ENCODE measurements around the gene WWP2.
"Not testable (repeated sequence)": the region's sequence is repeated elsewhere in the genome, so short reads cannot be mapped to it uniquely, and the experiment has no call there.

WWP2 gene

GRCh38 chr16:69943241-69944036, 181.3 kb downstream of the WWP2 start:
- H3K27ac ChIP-seq (ENCODE audit: low read depth, low read length) = not testable (repeated sequence)

GRCh38 chr16:69950411-69950810, 188.3 kb downstream of the WWP2 start:
- not testable (repeated sequence) for H3K4me3 ChIP-seq (ENCODE audit: low read depth, low read length); H3K4me1 ChIP-seq (ENCODE audit: control insufficient read depth, insufficient read depth, low read length, unreplicated experiment); H3K27me3 ChIP-seq (ENCODE audit: insufficient read depth, low read length); H3K79me2 ChIP-seq (ENCODE audit: control insufficient read depth, insufficient read depth, low read length, unreplicated experiment); H2AFZ ChIP-seq (ENCODE audit: low read length, unreplicated experiment); H3K36me3 ChIP-seq (ENCODE audit: insufficient read depth, low read length); H3K27ac ChIP-seq (ENCODE audit: low read depth, low read length)

More at GRCh38 chr16:69943241-69944036, 181.3 kb downstream of the WWP2 start:
- H3K79me2 ChIP-seq (ENCODE audit: control insufficient read depth, insufficient read depth, low read length, unreplicated experiment); H3K4me1 ChIP-seq (ENCODE audit: control insufficient read depth, insufficient read depth, low read length, unreplicated experiment); H3K27me3 ChIP-seq (ENCODE audit: insufficient read depth, low read length); H3K4me3 ChIP-seq (ENCODE audit: low read depth, low read length); H3K36me3 ChIP-seq (ENCODE audit: insufficient read depth, low read length); H2AFZ ChIP-seq (ENCODE audit: low read length, unreplicated experiment): not testable (repeated sequence)

GRCh38 chr16:69951017-69951671, 189.0 kb downstream of the WWP2 start, which contains the start of gene CLEC18A:
CLEC18A (plus strand) TSS chr16:69951334; CDS start chr16:69951367, 33 bp downstream.
- not testable (repeated sequence) for H3K4me3 ChIP-seq (ENCODE audit: low read depth, low read length); H3K27me3 ChIP-seq (ENCODE audit: insufficient read depth, low read length); H3K4me1 ChIP-seq (ENCODE audit: control insufficient read depth, insufficient read depth, low read length, unreplicated experiment); H3K27ac ChIP-seq (ENCODE audit: low read depth, low read length); H3K36me3 ChIP-seq (ENCODE audit: insufficient read depth, low read length); H2AFZ ChIP-seq (ENCODE audit: low read length, unreplicated experiment); H3K79me2 ChIP-seq (ENCODE audit: control insufficient read depth, insufficient read depth, low read length, unreplicated experiment)

GRCh38 chr16:69951672-69952031, 189.5 kb downstream of the WWP2 start:
- H3K79me2 ChIP-seq (ENCODE audit: control insufficient read depth, insufficient read depth, low read length, unreplicated experiment); H3K27ac ChIP-seq (ENCODE audit: low read depth, low read length); H3K36me3 ChIP-seq (ENCODE audit: insufficient read depth, low read length); H2AFZ ChIP-seq (ENCODE audit: low read length, unreplicated experiment); H3K4me1 ChIP-seq (ENCODE audit: control insufficient read depth, insufficient read depth, low read length, unreplicated experiment); H3K27me3 ChIP-seq (ENCODE audit: insufficient read depth, low read length); H3K4me3 ChIP-seq (ENCODE audit: low read depth, low read length): not testable (repeated sequence)

- not testable (repeated sequence) for H3K79me2 ChIP-seq (ENCODE audit: control insufficient read depth, insufficient read depth, low read length, unreplicated experiment); H3K36me3 ChIP-seq (ENCODE audit: insufficient read depth, low read length); H3K27me3 ChIP-seq (ENCODE audit: insufficient read depth, low read length); H3K4me3 ChIP-seq (ENCODE audit: low read depth, low read length); H3K4me1 ChIP-seq (ENCODE audit: control insufficient read depth, insufficient read depth, low read length, unreplicated experiment); H2AFZ ChIP-seq (ENCODE audit: low read length, unreplicated experiment); H3K27ac ChIP-seq (ENCODE audit: low read depth, low read length)
These were observed 190.0 kb downstream of the WWP2 start for GRCh38 chr16:69952116-69952515.

GRCh38 chr16:69952572-69953355, 190.6 kb downstream of the WWP2 start:
- H3K79me2 ChIP-seq (ENCODE audit: control insufficient read depth, insufficient read depth, low read length, unreplicated experiment); H3K4me1 ChIP-seq (ENCODE audit: control insufficient read depth, insufficient read depth, low read length, unreplicated experiment); H3K27ac ChIP-seq (ENCODE audit: low read depth, low read length); H3K27me3 ChIP-seq (ENCODE audit: insufficient read depth, low read length); H3K4me3 ChIP-seq (ENCODE audit: low read depth, low read length); H2AFZ ChIP-seq (ENCODE audit: low read length, unreplicated experiment); H3K36me3 ChIP-seq (ENCODE audit: insufficient read depth, low read length): not testable (repeated sequence)

GRCh38 chr16:69954241-69954640, 192.1 kb downstream of the WWP2 start:
- H3K4me3 ChIP-seq (ENCODE audit: low read depth, low read length); H3K27me3 ChIP-seq (ENCODE audit: insufficient read depth, low read length); H3K79me2 ChIP-seq (ENCODE audit: control insufficient read depth, insufficient read depth, low read length, unreplicated experiment); H2AFZ ChIP-seq (ENCODE audit: low read length, unreplicated experiment); H3K27ac ChIP-seq (ENCODE audit: low read depth, low read length); H3K36me3 ChIP-seq (ENCODE audit: insufficient read depth, low read length); H3K4me1 ChIP-seq (ENCODE audit: control insufficient read depth, insufficient read depth, low read length, unreplicated experiment): not testable (repeated sequence)

GRCh38 chr16:69963312-69963711, 201.2 kb downstream of the WWP2 start:
- not testable (repeated sequence) for H3K4me3 ChIP-seq (ENCODE audit: low read depth, low read length); H3K4me1 ChIP-seq (ENCODE audit: control insufficient read depth, insufficient read depth, low read length, unreplicated experiment); H3K36me3 ChIP-seq (ENCODE audit: insufficient read depth, low read length); H3K79me2 ChIP-seq (ENCODE audit: control insufficient read depth, insufficient read depth, low read length, unreplicated experiment); H2AFZ ChIP-seq (ENCODE audit: low read length, unreplicated experiment); H3K27ac ChIP-seq (ENCODE audit: low read depth, low read length); H3K27me3 ChIP-seq (ENCODE audit: insufficient read depth, low read length)

- H3K27me3 ChIP-seq (ENCODE audit: insufficient read depth, low read length); H3K27ac ChIP-seq (ENCODE audit: low read depth, low read length); H3K36me3 ChIP-seq (ENCODE audit: insufficient read depth, low read length); H3K79me2 ChIP-seq (ENCODE audit: control insufficient read depth, insufficient read depth, low read length, unreplicated experiment); H3K4me1 ChIP-seq (ENCODE audit: control insufficient read depth, insufficient read depth, low read length, unreplicated experiment); H2AFZ ChIP-seq (ENCODE audit: low read length, unreplicated experiment): not testable (repeated sequence)
- peak overlapping the region; percentile 65 for H3K4me3 ChIP-seq (ENCODE audit: low read depth, low read length)
These were observed 203.0 kb downstream of the WWP2 start for GRCh38 chr16:69964960-69965660.

- H3K4me1 ChIP-seq (ENCODE audit: control insufficient read depth, insufficient read depth, low read length, unreplicated experiment); H3K79me2 ChIP-seq (ENCODE audit: control insufficient read depth, insufficient read depth, low read length, unreplicated experiment); H3K36me3 ChIP-seq (ENCODE audit: insufficient read depth, low read length); H3K27me3 ChIP-seq (ENCODE audit: insufficient read depth, low read length); H3K27ac ChIP-seq (ENCODE audit: low read depth, low read length); H2AFZ ChIP-seq (ENCODE audit: low read length, unreplicated experiment): not testable (repeated sequence)
- peak overlapping the region; percentile 65 for H3K4me3 ChIP-seq (ENCODE audit: low read depth, low read length)
These were observed 203.5 kb downstream of the WWP2 start for GRCh38 chr16:69965661-69966054.
